ENCODE measurements around the gene MED13L.

The MED13L gene

GRCh38 chr12:116206828-116207227 lies 70.7 kb downstream of the MED13L start:
- H3K27ac Mint-ChIP-seq, result no peak overlapping the region
- H3K4me1 Mint-ChIP-seq, result peaks cover 39% of the 10 kb centered on the region
- no peak overlapping the region for H3K4me3 Mint-ChIP-seq
- no peaks in the 10 kb centered on the region for H3K27me3 Mint-ChIP-seq (ENCODE audit: low read depth, poor library complexity)
- H3K36me3 Mint-ChIP-seq (ENCODE audit: low read depth), result peaks cover 10% of the 10 kb centered on the region
- no peaks in the 10 kb centered on the region for H3K9me3 Mint-ChIP-seq
- no peak for DNase-seq
- TF ChIP-seq CTCF (IDR thresholded peaks at IDR 0.05), result no peak

- Mint-ChIP-seq H3K27me3 (ENCODE audit: low read depth, poor library complexity) (no peaks in the 10 kb centered on the region), H3K36me3 (ENCODE audit: low read depth) (peaks cover 10% of the 10 kb centered on the region), H3K4me1 (peaks cover 31% of the 10 kb centered on the region), H3K27ac (peak overlapping the region; percentile 80), H3K4me3 (no peak overlapping the region), H3K9me3 (no peaks in the 10 kb centered on the region)
- no peak for DNase-seq
- no peak for TF ChIP-seq CTCF (IDR thresholded peaks at IDR 0.05)
Observed at GRCh38 chr12:116204785-116205184, 72.7 kb downstream of the MED13L start.

DNA sequence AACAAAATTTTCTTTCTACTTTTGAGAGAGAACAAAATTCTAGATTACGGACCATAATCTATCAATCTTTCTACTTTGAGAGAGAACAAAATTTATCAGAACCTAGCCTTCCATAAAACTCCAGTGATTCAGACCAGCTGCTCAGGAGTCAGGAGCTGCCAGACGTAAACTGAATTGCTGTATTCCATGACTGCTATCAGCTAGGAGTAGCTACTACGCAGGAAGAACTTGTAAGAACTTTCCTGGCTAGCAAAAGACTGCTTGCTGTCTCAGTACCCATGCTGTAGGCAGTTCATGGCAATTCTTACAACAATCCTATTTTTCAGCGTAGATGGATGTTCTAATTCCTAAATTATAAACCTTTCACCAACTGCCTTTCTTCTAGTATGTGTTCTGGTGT lies 73.3 kb downstream of the MED13L start:
- no peaks in the 10 kb centered on the region for H3K27me3 Mint-ChIP-seq (ENCODE audit: low read depth, poor library complexity)
- peak overlapping the region; percentile 44 for H3K27ac Mint-ChIP-seq
- TF ChIP-seq CTCF (IDR thresholded peaks at IDR 0.05), result no peak
- no peaks in the 10 kb centered on the region for H3K9me3 Mint-ChIP-seq
- H3K36me3 Mint-ChIP-seq (ENCODE audit: low read depth), result peaks cover 10% of the 10 kb centered on the region
- DNase-seq, result no peak
- no peak overlapping the region for H3K4me3 Mint-ChIP-seq
- peaks cover 31% of the 10 kb centered on the region for H3K4me1 Mint-ChIP-seq

DNA sequence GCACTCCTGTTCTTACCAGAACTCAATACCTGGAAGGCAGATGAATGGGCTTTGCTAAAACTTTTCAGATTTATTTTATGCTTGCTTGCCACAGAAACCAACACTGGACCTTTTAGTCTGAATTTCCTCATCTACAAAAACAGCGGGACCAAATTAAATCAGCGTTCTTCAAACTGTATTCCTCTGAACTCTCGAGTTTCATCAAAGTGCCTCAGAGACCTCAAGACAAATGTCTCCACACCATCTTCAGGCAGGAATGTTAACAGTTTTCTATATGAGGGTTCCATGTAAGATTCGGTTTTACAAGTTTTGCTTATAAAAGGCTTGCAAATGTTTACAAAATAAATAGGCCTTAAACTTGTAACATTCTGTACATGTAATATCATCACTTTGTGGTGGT lies 74.6 kb downstream of the MED13L start:
- Mint-ChIP-seq H3K27me3 (ENCODE audit: low read depth, poor library complexity) (no peaks in the 10 kb centered on the region), H3K9me3 (no peaks in the 10 kb centered on the region), H3K27ac (peak overlapping the region; percentile 56), H3K4me3 (no peak overlapping the region), H3K4me1 (peaks cover 43% of the 10 kb centered on the region), H3K36me3 (ENCODE audit: low read depth) (peaks cover 10% of the 10 kb centered on the region)
- DNase-seq, result no peak
- no peak for TF ChIP-seq CTCF (IDR thresholded peaks at IDR 0.05)

DNA sequence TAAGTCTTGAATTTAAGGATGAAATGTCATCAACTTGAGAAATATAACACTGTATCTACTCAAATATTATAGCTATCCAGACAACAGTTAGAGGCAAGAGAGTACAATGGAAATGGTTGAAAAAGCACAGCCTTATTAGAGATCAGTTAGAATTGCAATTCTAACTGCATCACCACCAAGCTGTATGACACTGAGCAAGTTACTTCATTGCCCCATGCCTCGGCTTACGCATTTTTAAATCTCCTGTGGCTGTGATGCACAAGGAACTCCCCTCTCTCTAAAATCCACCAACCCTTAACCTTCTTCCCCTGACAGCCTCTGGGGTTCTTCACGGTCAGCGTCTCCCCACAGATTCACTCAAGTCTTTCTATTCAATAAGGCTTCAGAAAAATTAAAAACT lies 75.1 kb downstream of the MED13L start:
- Mint-ChIP-seq H3K9me3 (no peaks in the 10 kb centered on the region), H3K4me3 (no peak overlapping the region), H3K4me1 (peaks cover 45% of the 10 kb centered on the region), H3K27ac (peak overlapping the region; percentile 56), H3K36me3 (ENCODE audit: low read depth) (peaks cover 10% of the 10 kb centered on the region), H3K27me3 (ENCODE audit: low read depth, poor library complexity) (no peaks in the 10 kb centered on the region)
- no peak for TF ChIP-seq CTCF (IDR thresholded peaks at IDR 0.05)
- no peak for DNase-seq

DNA sequence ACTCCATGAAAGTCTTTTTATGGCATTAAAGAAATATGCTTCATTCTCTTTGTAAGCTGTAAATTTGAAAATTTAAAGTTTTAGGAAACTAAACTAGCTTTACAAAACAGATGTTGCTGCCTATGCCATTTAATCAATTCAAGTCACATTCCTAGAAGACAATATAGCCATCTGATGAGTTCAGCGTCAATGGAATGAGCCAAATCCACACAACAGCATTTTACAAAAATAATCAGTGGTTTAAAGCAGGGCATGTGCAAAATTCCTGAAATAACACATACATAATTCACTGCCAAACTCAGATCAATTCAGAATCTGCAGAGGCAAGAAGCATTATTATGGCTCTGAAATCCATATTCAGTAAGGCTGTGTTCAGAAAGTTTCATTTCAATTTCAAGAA lies 75.6 kb downstream of the MED13L start:
- peaks cover 10% of the 10 kb centered on the region for H3K36me3 Mint-ChIP-seq (ENCODE audit: low read depth)
- no peak for DNase-seq
- H3K27ac Mint-ChIP-seq, result no peak overlapping the region
- peaks cover 50% of the 10 kb centered on the region for H3K4me1 Mint-ChIP-seq
- no peaks in the 10 kb centered on the region for H3K27me3 Mint-ChIP-seq (ENCODE audit: low read depth, poor library complexity)
- no peak overlapping the region for H3K4me3 Mint-ChIP-seq
- no peaks in the 10 kb centered on the region for H3K9me3 Mint-ChIP-seq
- no peak for TF ChIP-seq CTCF (IDR thresholded peaks at IDR 0.05)

Data from nephron progenitor cell (in vitro differentiated cells).